GM20000 (cell line): ENCODE data around the gene BMERB1.

Experiments
- DNase-seq: peaks from one replicate; pipeline ENCODE4 v3.0.0; 2012; ENCODE audit warnings: low spot score
- CTCF ChIP-seq: IDR thresholded peaks from 2 replicates; pipeline ENCODE4 v1.5.1; 2012; ENCODE audit warnings: mild to moderate bottlenecking, control low read depth; ENCODE audit errors: extremely low read depth, missing control alignments

The BMERB1 gene

GRCh38 chr16:15607700-15608396 lies 173.5 kb downstream of the BMERB1 start:
- DNase-seq, result no peak
- no peak for TF ChIP-seq CTCF

- no peak for DNase-seq
- TF ChIP-seq CTCF, result no peak
These were observed 174.3 kb downstream of the BMERB1 start for GRCh38 chr16:15608398-15609285.

- no peak for TF ChIP-seq CTCF
- no peak for DNase-seq
These were observed 174.9 kb downstream of the BMERB1 start for GRCh38 chr16:15609286-15609649.

- no peak for DNase-seq
- TF ChIP-seq CTCF, result no peak
These were observed 176.0 kb downstream of the BMERB1 start for GRCh38 chr16:15610369-15610871.

- no peak for TF ChIP-seq CTCF
These were observed 177.2 kb downstream of the BMERB1 start for GRCh38 chr16:15611610-15612009.

GRCh38 chr16:15613676-15614075 lies 179.3 kb downstream of the BMERB1 start:
- TF ChIP-seq CTCF, result no peak
- DNase-seq, result no peak

More at GRCh38 chr16:15611610-15612009, 177.2 kb downstream of the BMERB1 start:
- DNase-seq, result no peak

- DNase-seq, result no peak
- no peak for TF ChIP-seq CTCF
These were observed 181.6 kb downstream of the BMERB1 start for GRCh38 chr16:15616012-15616411.
